Neuron (in vitro differentiated cells): ENCODE data around the gene GABBR2.

ENCODE experiments used
- H2AFZ ChIP-seq: one replicate; pipeline ENCODE4 v1.6.1; 2013; ENCODE audit warnings: low read depth, mild to moderate bottlenecking, inconsistent platforms, low read length, moderate library complexity
- H3K27me3 ChIP-seq: one replicate; pipeline ENCODE4 v1.6.1; 2013; ENCODE audit warnings: low read length; ENCODE audit not compliant: insufficient read depth
- H3K36me3 ChIP-seq: one replicate; pipeline ENCODE4 v1.6.1; 2013; ENCODE audit warnings: low read length; ENCODE audit not compliant: insufficient read depth
- H3K4me1 ChIP-seq: one replicate; pipeline ENCODE4 v1.6.1; 2013; ENCODE audit warnings: low read length; ENCODE audit not compliant: insufficient read depth
- H3K4me3 ChIP-seq: 2 replicates; pipeline ENCODE4 v1.5.1; 2013; ENCODE audit warnings: mild to moderate bottlenecking, low read length, moderate library complexity
- H3K9me3 ChIP-seq: one replicate; pipeline ENCODE4 v1.6.1; 2013; ENCODE audit warnings: low read length

GABBR2 gene

DNA sequence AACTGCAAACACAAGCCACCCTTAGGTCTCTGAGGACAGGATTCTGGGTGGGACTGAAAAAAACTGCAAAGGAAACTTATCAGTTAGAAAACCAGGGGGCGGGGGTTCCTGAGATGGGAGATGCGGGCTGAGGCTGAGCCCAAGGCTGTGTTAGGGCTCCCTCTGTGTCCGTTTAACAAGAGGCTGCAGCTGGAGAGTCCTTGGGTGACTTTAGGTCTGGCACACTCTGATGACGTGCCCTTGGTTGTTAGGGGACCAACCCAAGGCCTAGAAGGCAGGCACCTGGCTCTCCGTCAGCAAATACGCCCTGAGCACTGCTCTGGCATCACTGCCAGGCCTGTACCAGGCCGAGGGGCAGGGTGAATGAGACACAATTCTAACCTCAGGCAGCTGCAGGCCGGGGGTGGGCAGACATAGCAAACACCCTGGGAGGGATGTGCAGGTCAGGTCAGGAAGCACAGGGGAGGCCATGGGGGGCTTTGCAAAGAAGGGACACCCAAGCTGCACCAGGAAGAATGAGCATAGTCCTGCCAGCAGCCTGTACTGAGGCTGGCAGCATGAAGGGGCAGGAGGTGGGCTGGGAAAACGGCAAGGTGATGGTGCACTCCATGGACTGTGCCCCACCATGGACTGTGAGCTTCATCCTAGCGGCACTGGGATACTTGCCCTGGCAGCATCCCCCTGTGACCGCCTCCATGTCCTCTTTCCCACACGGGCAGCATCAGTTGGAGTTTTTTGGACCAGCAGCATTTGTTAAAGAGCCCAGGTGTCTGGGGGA lies 137.9 kb downstream of the GABBR2 start:
- Histone ChIP-seq H3K36me3 (no peaks in the 10 kb centered on the region), H2AFZ (no peak overlapping the region), H3K4me3 (no peak overlapping the region), H3K9me3 (no peaks in the 10 kb centered on the region), H3K27me3 (no peaks in the 10 kb centered on the region), H3K4me1 (no peaks in the 10 kb centered on the region)

DNA sequence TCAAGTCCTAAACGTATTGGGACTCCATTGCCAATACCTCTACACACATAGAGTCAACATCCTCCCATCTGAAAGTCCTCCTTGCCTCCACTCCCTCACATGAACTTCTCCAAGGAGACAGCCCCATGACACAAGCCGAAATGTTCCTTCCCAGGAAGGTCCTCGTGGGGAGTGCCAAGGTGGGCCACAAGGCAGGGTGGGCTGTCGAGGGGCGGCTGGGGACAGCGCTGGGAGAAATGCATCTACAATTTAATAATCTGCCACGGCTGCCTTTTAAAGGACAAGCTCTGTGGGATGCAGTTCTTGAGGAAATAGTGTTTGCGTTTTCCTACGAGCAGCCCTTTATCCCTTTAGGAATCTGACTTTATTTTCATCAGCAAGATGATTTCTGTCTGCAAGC lies 138.7 kb downstream of the GABBR2 start:
- Histone ChIP-seq H2AFZ (no peak overlapping the region), H3K9me3 (no peaks in the 10 kb centered on the region), H3K36me3 (no peaks in the 10 kb centered on the region), H3K27me3 (no peaks in the 10 kb centered on the region), H3K4me1 (no peaks in the 10 kb centered on the region), H3K4me3 (no peak overlapping the region)

DNA sequence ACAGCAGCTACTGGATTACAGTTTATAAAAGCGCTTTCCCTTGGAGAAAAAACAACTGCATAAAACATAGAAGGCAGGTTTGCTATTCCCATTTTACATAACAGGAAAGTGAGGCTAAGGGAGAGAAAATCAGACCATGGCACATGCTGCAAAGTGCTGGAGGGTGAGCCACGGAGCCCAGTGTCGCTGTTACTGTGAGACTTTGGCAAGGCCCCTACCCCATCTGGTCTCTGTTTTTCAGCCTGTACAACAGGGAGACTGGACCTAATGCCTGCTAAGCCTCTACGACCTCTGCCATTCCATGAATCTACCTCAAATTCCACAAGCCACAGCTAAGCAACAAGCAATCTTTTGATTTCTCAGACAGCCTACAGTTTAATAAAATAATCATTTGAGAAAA lies 139.2 kb downstream of the GABBR2 start:
- no peaks in the 10 kb centered on the region for H3K27me3 ChIP-seq
- H3K4me1 ChIP-seq: no peaks in the 10 kb centered on the region

DNA sequence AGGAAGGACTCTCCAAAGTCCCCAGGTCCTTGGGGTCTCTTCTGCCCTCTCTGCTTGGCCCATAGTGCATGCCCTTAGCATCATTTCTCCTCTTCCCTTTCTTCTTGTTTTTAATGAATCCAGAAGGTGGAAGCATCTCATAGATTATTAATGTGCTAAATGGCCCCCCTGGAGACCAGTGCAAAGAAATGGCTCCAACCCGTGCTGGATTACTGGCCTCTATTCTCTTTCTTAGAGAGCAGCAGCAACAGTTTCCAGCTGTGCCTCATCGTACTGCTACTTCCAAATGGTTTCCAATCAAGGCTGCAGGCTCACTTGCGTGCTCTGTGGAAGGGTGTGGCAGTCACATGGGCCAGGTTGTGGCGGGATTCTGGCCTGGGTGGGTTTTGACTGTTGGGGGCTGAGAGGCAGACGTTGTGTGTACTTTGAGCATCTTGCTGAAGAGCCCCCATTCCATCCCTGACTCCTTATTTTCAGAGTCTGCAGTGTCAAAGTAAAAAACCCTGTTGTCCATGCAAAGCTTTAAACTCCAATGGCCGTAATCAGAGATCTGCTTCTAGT lies 139.7 kb downstream of the GABBR2 start:
- Histone ChIP-seq H2AFZ (no peak overlapping the region), H3K4me1 (no peaks in the 10 kb centered on the region), H3K27me3 (no peaks in the 10 kb centered on the region), H3K9me3 (no peaks in the 10 kb centered on the region), H3K4me3 (no peak overlapping the region), H3K36me3 (no peaks in the 10 kb centered on the region)

More for the DNA sequence above, 139.2 kb downstream of the GABBR2 start:
- H3K36me3 ChIP-seq: no peaks in the 10 kb centered on the region
- no peak overlapping the region for H3K4me3 ChIP-seq
- H3K9me3 ChIP-seq: no peaks in the 10 kb centered on the region
- H2AFZ ChIP-seq: no peak overlapping the region

DNA sequence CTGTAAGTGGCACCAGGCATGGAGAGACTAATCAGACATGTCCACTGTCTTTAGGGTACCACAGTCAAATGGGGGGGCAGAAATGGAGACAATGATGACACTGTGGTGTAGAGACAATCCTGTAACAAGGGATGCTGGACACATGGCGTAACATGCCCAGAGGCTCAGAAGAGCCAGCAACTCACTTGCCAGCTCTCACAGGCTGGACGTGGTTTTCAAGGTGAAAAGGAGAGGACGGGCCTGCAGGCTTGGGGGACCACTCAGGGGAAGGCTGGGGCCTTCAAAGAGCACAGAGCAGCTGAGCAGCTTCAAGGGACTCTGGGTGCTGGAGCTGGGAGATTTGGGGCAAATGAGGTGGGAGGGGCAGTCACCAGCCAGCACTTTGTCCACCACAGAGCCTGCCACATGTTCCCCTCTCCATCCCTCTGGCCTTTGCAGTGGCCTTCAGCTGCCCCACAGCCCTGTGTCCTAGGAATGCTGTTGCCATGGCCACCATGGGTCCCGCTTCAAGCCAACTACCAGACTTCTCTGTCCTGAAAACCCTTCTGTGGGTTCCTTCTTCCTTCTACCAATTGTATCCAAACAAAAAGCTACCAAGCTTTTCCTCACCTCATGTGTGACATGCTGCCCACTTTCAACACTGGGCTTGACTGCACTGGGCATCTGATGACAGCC lies 140.4 kb downstream of the GABBR2 start:
- no peak overlapping the region for H3K4me3 ChIP-seq
- H3K27me3 ChIP-seq: no peaks in the 10 kb centered on the region
- no peaks in the 10 kb centered on the region for H3K4me1 ChIP-seq
- no peaks in the 10 kb centered on the region for H3K36me3 ChIP-seq
- no peaks in the 10 kb centered on the region for H3K9me3 ChIP-seq
- H2AFZ ChIP-seq: no peak overlapping the region

DNA sequence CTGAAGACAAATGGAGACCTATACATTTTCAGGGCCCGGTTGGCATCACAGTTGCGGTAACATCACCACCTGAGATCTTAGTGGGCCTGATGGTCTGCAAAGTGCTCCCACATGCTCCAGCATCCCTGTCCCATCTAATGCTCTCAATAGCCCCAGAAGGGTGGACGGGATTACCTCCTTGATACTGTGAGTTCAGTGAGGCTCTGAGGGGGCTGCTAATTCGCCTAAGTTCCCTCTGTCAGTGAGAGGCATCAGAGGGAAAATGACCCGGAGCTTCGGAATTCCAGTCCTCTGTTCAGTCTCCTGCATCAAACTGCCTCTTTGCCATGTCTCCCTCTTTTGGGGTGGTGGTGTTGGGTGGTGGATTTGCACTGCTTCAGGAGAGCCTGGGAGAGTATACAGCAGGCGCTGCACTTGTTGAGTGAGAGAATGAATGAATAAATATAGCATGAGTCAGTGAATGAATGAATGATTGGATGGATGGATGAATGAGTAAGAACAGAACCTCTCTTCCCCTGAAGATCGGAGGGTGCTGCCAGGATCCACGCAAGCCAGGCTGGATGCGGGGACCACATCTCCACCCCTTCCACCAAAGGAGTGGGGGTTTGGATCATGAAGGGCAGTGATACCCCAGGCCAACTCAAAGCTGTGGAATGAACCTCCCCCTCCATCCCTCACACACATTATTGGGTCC lies 141.0 kb downstream of the GABBR2 start:
- Histone ChIP-seq H3K4me3 (no peak overlapping the region), H3K9me3 (no peaks in the 10 kb centered on the region), H3K36me3 (no peaks in the 10 kb centered on the region), H3K4me1 (no peaks in the 10 kb centered on the region), H3K27me3 (no peaks in the 10 kb centered on the region), H2AFZ (no peak overlapping the region)

DNA sequence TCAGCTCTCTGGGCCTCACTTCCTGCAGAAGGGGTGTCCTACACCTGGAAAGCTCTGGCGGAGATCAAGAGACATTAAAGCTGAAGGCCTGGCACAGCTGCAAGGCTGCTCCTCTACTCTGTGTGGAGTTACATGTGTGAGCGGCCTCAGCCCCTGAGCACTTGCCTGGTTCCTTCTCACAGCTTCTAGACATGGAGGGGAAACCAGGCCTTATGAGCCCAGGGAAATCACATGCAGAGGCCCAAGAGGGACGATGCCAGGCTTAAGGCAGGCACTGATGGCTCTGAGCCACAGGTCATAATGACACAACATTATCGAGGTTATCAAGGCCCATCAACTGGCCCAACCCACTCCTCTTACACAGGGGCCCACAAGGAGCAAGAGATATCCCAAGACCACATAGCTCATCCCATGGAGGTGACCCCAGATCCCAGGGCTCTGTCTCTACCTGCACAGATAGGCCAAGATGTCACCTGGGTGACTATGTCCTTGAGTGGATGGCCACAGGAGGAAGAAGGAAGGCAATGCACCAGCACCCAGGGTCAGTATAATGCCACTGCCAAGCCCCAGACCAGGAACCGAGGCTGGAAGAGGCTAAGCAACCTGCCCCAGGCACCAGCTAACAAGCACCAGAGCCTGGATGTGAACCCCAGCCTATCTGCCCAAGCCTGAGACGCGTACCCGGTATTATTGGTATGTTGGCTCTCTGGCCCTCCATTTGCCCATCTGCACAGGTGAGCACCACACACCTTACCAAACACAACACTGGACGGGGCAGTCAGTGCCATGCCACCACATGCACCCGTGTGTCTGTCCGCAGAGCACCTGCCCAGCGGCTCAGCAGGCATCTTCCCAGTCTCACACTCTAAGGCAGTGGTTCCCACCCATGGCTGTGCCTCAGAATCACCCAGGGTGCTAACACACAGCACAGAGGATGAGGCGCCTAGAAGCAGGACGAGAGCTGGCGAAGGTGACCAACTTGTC lies 143.3 kb downstream of the GABBR2 start:
- Histone ChIP-seq H3K4me1 (no peaks in the 10 kb centered on the region), H3K27me3 (no peaks in the 10 kb centered on the region), H3K36me3 (no peaks in the 10 kb centered on the region), H3K4me3 (no peak overlapping the region), H2AFZ (no peak overlapping the region), H3K9me3 (no peaks in the 10 kb centered on the region)

DNA sequence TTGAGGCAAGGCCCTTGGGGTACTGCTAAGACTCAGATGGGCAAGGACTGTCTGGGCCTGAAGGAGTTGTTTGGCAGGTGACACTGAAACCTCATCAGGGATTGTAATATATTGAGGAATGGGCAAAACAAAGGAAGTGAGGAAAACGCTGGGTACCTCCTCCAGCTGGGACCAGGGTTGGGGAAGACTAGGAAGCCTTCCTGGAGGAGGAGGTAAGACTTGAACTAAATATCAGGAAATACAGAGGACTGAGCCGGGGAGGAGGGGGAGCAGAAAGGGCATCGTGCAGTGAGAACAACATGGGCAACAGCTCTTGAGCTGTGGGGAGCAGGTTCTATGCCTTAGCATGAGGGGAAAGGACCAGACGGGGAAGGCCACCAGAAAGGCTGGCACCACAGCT lies 144.0 kb downstream of the GABBR2 start:
- Histone ChIP-seq H3K4me1 (no peaks in the 10 kb centered on the region), H2AFZ (no peak overlapping the region), H3K36me3 (no peaks in the 10 kb centered on the region), H3K27me3 (no peaks in the 10 kb centered on the region), H3K9me3 (no peaks in the 10 kb centered on the region), H3K4me3 (no peak overlapping the region)

DNA sequence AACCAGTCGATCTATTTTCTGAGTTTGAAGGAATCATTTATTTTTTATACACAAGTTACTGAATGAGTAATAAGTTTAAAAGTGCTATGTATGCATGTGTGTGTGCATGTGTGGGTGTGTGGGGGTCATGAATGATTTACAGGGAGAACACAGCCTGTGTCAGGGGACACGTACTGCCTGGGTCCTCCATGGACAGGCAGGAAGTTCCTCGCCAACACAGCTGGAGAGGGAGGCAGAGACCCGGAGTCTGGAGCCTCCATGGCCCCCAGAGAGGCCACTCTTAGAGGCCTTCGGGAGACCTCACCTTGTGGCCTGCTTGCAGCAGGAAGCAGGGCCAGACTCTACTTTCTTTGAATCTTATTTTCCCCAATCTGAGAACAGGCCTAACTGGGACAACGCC lies 144.7 kb downstream of the GABBR2 start:
- Histone ChIP-seq H3K9me3 (no peaks in the 10 kb centered on the region), H2AFZ (no peak overlapping the region), H3K27me3 (no peaks in the 10 kb centered on the region), H3K4me3 (no peak overlapping the region), H3K36me3 (no peaks in the 10 kb centered on the region), H3K4me1 (no peaks in the 10 kb centered on the region)

DNA sequence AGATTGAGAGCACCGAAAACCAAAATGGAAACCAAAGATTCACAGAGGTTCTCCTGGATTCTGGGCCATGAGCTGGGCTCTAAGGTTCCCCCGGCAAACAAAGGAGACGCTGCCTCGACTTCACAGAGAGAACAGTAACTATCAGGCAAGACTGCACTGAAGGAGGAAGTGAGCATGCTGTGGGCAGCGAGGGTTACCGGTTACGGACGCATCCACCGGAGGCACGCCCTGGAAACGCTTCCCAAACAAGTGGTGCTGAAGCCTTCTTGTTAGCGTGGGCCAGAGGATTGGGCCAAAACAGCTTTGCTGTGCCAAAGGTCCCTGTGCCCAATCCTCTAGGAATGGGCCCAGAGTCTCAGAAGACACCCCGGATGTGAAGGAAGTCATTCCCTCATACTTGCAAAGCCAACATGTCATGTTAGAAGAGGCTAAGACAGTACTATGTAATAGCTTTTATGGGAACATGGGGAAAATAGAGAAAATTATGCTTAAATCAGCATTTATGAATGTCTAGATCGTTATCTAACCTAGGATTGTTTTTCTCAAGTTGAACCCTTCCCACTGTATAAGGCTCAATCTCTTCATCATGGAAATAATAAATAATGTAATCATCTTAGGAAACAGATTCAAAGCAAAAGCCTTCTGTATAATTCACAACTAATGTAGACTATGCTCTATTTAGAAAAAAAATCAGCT lies 145.4 kb downstream of the GABBR2 start:
- H3K4me3 ChIP-seq: no peak overlapping the region
- H3K9me3 ChIP-seq: no peaks in the 10 kb centered on the region
- H3K36me3 ChIP-seq: no peaks in the 10 kb centered on the region
- H3K27me3 ChIP-seq: no peaks in the 10 kb centered on the region
- H3K4me1 ChIP-seq: no peaks in the 10 kb centered on the region
- H2AFZ ChIP-seq: no peak overlapping the region

DNA sequence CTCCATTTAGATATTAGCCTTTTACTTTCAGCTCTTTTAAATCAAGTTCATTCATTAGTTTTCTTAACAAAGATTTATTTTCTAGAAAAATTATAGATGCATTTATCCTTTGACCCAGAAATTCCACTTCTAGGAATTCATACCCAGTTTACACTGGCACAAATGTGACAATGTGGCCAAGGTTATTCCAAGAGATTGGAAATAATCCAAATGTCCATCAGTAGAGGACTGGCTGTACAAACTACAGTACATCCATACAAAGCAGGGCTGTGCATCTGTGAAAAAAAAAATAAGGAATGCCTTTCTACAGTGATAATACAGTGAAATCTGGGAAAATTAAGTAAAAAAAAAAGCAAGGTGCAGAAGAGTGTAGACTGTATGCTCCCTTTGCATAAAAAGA lies 149.2 kb downstream of the GABBR2 start:
- Histone ChIP-seq H3K27me3 (no peaks in the 10 kb centered on the region), H3K4me3 (no peak overlapping the region), H2AFZ (no peak overlapping the region), H3K4me1 (no peaks in the 10 kb centered on the region), H3K36me3 (no peaks in the 10 kb centered on the region), H3K9me3 (no peaks in the 10 kb centered on the region)

DNA sequence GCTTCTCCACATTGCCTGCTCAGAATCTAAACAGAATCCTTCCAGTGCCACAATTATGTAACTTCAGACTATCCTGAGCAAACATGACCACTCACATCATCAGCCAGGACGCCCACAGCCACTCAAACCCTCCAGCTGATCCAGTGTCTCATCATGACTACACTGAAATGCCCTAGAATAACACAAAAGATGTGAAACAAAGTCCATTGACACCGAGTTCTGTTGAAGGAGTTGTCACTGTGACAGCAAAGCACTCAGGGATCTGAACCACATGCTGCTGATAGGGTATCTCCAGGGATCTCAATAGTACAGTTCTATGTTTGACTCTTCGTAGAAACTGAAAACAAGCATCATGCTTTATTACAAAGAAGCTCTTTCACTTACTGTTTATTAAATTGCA lies 150.2 kb downstream of the GABBR2 start:
- H2AFZ ChIP-seq: no peak overlapping the region
- H3K36me3 ChIP-seq: no peaks in the 10 kb centered on the region
- H3K9me3 ChIP-seq: no peaks in the 10 kb centered on the region
- no peaks in the 10 kb centered on the region for H3K4me1 ChIP-seq
- H3K4me3 ChIP-seq: no peak overlapping the region
- H3K27me3 ChIP-seq: no peaks in the 10 kb centered on the region
